BLaER1 (cell line): ENCODE measurements around the gene C4orf50.

Experiments
- H3K27ac ChIP-seq: shearing (Covaris generic); formaldehyde crosslinking; 2 replicates; pipeline ENCODE4 v1.8.1; 2022
- H3K27me3 ChIP-seq: shearing (Covaris generic); formaldehyde crosslinking; 2 replicates; pipeline ENCODE4 v1.8.1; 2022
- H3K36me3 ChIP-seq: shearing (Covaris generic); formaldehyde crosslinking; 2 replicates; pipeline ENCODE4 v1.8.1; 2022
- H3K4me1 ChIP-seq: shearing (Covaris generic); formaldehyde crosslinking; 2 replicates; pipeline ENCODE4 v1.8.1; 2022
- H3K4me2 ChIP-seq: shearing (Covaris generic); formaldehyde crosslinking; 2 replicates; pipeline ENCODE4 v1.8.1; 2022
- H3K4me3 ChIP-seq: shearing (Covaris generic); formaldehyde crosslinking; 2 replicates; pipeline ENCODE4 v1.8.1; 2022
- H3K9ac ChIP-seq: shearing (Covaris generic); formaldehyde crosslinking; 2 replicates; pipeline ENCODE4 v1.8.1; 2022
- H3K9me3 ChIP-seq: shearing (Covaris generic); formaldehyde crosslinking; 2 replicates; pipeline ENCODE4 v1.8.1; 2022
- H4K20me1 ChIP-seq: shearing (Covaris generic); formaldehyde crosslinking; 2 replicates; pipeline ENCODE4 v1.8.1; 2022
- Cebpa-rat ChIP-seq: shearing (Covaris generic); IDR thresholded peaks from 2 replicates; pipeline ENCODE4 v1.8.1; 2022

The C4orf50 gene

GRCh38 chr4:6032249-6033244 is 14.3 kb upstream of the C4orf50 start:
- no peak for TF ChIP-seq Cebpa-rat
- Histone ChIP-seq H4K20me1 (no peaks in the 10 kb centered on the region), H3K36me3 (no peaks in the 10 kb centered on the region), H3K4me1 (no peaks in the 10 kb centered on the region), H3K9ac (no peak overlapping the region), H3K27ac (no peak overlapping the region), H3K4me3 (no peak overlapping the region), H3K9me3 (no peaks in the 10 kb centered on the region), H3K27me3 (no peaks in the 10 kb centered on the region), H3K4me2 (no peak overlapping the region)

- no peaks in the 10 kb centered on the region for H3K36me3 ChIP-seq
- no peak overlapping the region for H3K4me2 ChIP-seq
- no peak for TF ChIP-seq Cebpa-rat
- no peaks in the 10 kb centered on the region for H4K20me1 ChIP-seq
- H3K9ac ChIP-seq: no peak overlapping the region
- H3K27ac ChIP-seq: no peak overlapping the region
- no peak overlapping the region for H3K4me3 ChIP-seq
- no peaks in the 10 kb centered on the region for H3K9me3 ChIP-seq
- no peaks in the 10 kb centered on the region for H3K4me1 ChIP-seq
- no peaks in the 10 kb centered on the region for H3K27me3 ChIP-seq
Measured at GRCh38 chr4:6031846-6032245, 13.6 kb upstream of the C4orf50 start.

- H3K9me3 ChIP-seq: no peaks in the 10 kb centered on the region
- H4K20me1 ChIP-seq: no peaks in the 10 kb centered on the region
- no peak overlapping the region for H3K4me2 ChIP-seq
- H3K36me3 ChIP-seq: no peaks in the 10 kb centered on the region
- no peaks in the 10 kb centered on the region for H3K27me3 ChIP-seq
- no peak overlapping the region for H3K4me3 ChIP-seq
- no peak for TF ChIP-seq Cebpa-rat
- no peak overlapping the region for H3K27ac ChIP-seq
- no peaks in the 10 kb centered on the region for H3K4me1 ChIP-seq
- H3K9ac ChIP-seq: no peak overlapping the region
Measured at GRCh38 chr4:6030679-6031078, 12.4 kb upstream of the C4orf50 start.

- no peaks in the 10 kb centered on the region for H4K20me1 ChIP-seq
- TF ChIP-seq Cebpa-rat: no peak
Measured at GRCh38 chr4:6029254-6029653, 11.0 kb upstream of the C4orf50 start.

GRCh38 chr4:6028168-6028567 is 9.9 kb upstream of the C4orf50 start:
- Histone ChIP-seq H3K27me3 (no peaks in the 10 kb centered on the region), H3K4me1 (no peaks in the 10 kb centered on the region), H4K20me1 (no peaks in the 10 kb centered on the region), H3K9ac (no peak overlapping the region), H3K4me3 (no peak overlapping the region), H3K4me2 (no peak overlapping the region), H3K36me3 (no peaks in the 10 kb centered on the region), H3K9me3 (no peaks in the 10 kb centered on the region), H3K27ac (no peak overlapping the region)
- no peak for TF ChIP-seq Cebpa-rat

More at GRCh38 chr4:6029254-6029653, 11.0 kb upstream of the C4orf50 start:
- Histone ChIP-seq H3K9ac (no peak overlapping the region), H3K27me3 (no peaks in the 10 kb centered on the region), H3K36me3 (no peaks in the 10 kb centered on the region), H3K4me2 (no peak overlapping the region), H3K4me3 (no peak overlapping the region), H3K9me3 (no peaks in the 10 kb centered on the region), H3K27ac (no peak overlapping the region), H3K4me1 (no peaks in the 10 kb centered on the region)

- Histone ChIP-seq H3K4me3 (no peak overlapping the region), H3K27ac (no peak overlapping the region), H3K36me3 (no peaks in the 10 kb centered on the region), H3K4me2 (no peak overlapping the region), H3K4me1 (no peaks in the 10 kb centered on the region), H3K9me3 (no peaks in the 10 kb centered on the region), H3K27me3 (no peaks in the 10 kb centered on the region), H4K20me1 (no peaks in the 10 kb centered on the region), H3K9ac (no peak overlapping the region)
- no peak for TF ChIP-seq Cebpa-rat
Measured at GRCh38 chr4:6027392-6027791, 9.2 kb upstream of the C4orf50 start.

GRCh38 chr4:6024313-6024960 is 6.2 kb upstream of the C4orf50 start:
- TF ChIP-seq Cebpa-rat: no peak
- H3K9ac ChIP-seq: no peak overlapping the region
- H3K36me3 ChIP-seq: no peaks in the 10 kb centered on the region
- H3K4me1 ChIP-seq: no peaks in the 10 kb centered on the region
- H3K4me3 ChIP-seq: no peak overlapping the region
- no peaks in the 10 kb centered on the region for H4K20me1 ChIP-seq
- no peak overlapping the region for H3K4me2 ChIP-seq
- H3K27ac ChIP-seq: no peak overlapping the region
- no peaks in the 10 kb centered on the region for H3K27me3 ChIP-seq
- H3K9me3 ChIP-seq: no peaks in the 10 kb centered on the region

GRCh38 chr4:6023731-6024130 is 5.5 kb upstream of the C4orf50 start:
- H3K4me1 ChIP-seq: no peaks in the 10 kb centered on the region
- no peak overlapping the region for H3K9ac ChIP-seq
- H3K27me3 ChIP-seq: no peaks in the 10 kb centered on the region
- no peak for TF ChIP-seq Cebpa-rat
- no peaks in the 10 kb centered on the region for H4K20me1 ChIP-seq
- H3K27ac ChIP-seq: no peak overlapping the region
- no peaks in the 10 kb centered on the region for H3K36me3 ChIP-seq
- no peak overlapping the region for H3K4me3 ChIP-seq
- no peaks in the 10 kb centered on the region for H3K9me3 ChIP-seq
- no peak overlapping the region for H3K4me2 ChIP-seq

GRCh38 chr4:6022607-6023288 is 4.5 kb upstream of the C4orf50 start:
- no peak overlapping the region for H3K9ac ChIP-seq
- H3K27ac ChIP-seq: no peak overlapping the region
- H4K20me1 ChIP-seq: no peaks in the 10 kb centered on the region
- no peaks in the 10 kb centered on the region for H3K4me1 ChIP-seq
- no peaks in the 10 kb centered on the region for H3K27me3 ChIP-seq
- no peaks in the 10 kb centered on the region for H3K36me3 ChIP-seq
- no peak overlapping the region for H3K4me3 ChIP-seq
- no peak for TF ChIP-seq Cebpa-rat
- no peak overlapping the region for H3K4me2 ChIP-seq
- no peaks in the 10 kb centered on the region for H3K9me3 ChIP-seq
